HG02763 (cell line): ENCODE results near the gene RTCB.

Source experiments
- ATAC-seq: cut with Tn5 transposase; IDR thresholded peaks from one replicate; pipeline ENCODE4 v1.9.1; 2021; ENCODE audit warnings: mild to moderate bottlenecking, moderate library complexity; ENCODE audit not compliant: unreplicated experiment

RTCB gene

DNA sequence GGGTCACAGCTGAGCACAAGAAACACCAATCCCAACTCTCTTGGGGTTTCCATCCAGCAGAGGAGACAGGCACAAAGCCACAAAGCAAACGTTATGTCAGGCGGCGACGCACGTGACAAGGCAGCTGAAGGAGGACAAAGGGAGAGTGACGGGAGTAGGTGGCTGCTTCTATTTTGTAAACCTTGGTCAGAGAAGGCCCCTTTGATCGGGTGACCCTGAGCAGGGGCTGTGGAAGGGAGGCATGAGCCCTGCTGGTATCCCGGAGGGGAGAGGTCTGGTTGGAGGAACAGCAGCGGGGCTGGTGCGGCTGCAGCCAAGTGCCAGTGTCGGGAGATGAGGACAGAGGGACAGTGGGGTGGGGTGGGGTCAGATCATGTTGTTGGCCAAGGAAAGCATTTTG lies 71.6 kb downstream of the RTCB start:
- no peak for ATAC-seq

DNA sequence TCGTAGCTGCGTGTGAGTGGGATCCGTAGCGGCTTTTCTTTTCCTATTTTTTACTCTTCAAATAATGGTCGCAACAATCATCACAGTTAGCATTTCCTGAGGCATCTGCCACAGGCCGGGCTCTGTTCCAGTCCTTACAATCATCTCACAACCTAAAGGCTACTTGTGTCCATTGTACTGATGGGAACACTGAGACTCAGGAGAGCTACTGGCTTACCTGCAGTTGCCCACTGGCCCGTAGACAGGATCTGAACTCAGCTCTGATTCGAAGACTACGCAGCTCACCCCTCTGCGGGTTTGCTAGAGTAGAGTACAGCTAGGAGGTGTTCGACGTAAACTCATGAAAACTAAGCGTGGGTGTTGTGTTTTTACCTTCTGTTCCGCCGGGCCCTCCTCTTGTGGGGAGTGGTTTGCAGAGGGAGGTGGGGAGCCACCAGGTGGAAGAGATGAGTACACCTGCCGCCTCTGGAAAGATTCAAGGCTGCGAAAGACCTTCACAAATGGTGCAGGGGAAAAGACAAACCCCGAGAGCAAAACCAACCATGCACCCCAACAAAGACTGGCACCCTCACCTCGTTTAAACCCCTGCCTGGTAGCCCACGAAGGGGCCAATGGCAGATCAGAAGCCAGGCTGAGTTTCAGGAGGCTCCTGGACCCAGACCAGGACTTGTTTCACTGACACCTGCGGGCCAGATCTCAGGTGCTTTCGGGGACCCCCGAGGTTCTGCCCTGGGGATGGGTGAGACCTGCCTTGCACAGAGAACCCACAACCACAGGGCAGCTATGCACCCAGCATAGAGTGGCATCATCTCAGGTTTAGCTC lies 72.6 kb downstream of the RTCB start:
- ATAC-seq, result no peak

DNA sequence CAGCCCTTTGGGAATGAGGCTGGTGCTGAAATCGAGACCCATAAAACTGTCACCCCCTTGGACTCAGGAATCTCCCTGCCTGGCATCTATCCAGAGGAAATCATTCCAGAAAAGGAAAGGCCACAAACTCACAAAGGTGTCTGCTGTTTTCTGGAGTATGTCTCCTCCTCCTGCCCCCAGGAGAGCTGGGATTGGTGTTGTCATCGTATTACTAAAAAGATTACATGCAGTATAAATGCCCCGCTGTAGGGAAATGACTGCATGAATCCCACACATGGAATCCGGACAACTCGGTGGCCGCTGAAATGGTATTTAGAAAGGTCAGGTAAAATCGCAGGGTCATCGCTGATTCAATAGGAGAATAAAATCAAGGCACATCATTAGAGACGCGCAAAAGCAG lies 73.3 kb downstream of the RTCB start:
- no peak for ATAC-seq
